H9 (cell line): ENCODE data around the gene RBFOX2. TPM values are rescaled to one million over a fixed set of nuclear protein-coding genes. Genes with fewer than 3 reads are reported as not detected.

ENCODE experiments used
- DNase-seq: peaks from one replicate; pipeline ENCODE4 v3.0.0-alpha.2; 2017
- H2AFZ ChIP-seq: one replicate; pipeline ENCODE4 v1.6.1; 2013; ENCODE audit warnings: mild to moderate bottlenecking, low read length, control low read depth, moderate library complexity
- H2AK5ac ChIP-seq: 2 replicates; pipeline ENCODE4 v1.6.1; 2013; ENCODE audit warnings: low read length, control low read depth, mixed read lengths; ENCODE audit not compliant: insufficient read length
- H2BK120ac ChIP-seq: one replicate; pipeline ENCODE4 v1.6.1; 2013; ENCODE audit warnings: low read depth, mild to moderate bottlenecking, low read length, control low read depth, inconsistent platforms; ENCODE audit not compliant: poor library complexity, severe bottlenecking
- H2BK12ac ChIP-seq: 2 replicates; pipeline ENCODE4 v1.6.1; 2013; ENCODE audit warnings: low read length, control low read depth, mixed read lengths, low read depth; ENCODE audit not compliant: insufficient read length
- H2BK15ac ChIP-seq: 2 replicates; pipeline ENCODE4 v1.6.1; 2013; ENCODE audit warnings: low read depth, low read length, control low read depth
- H2BK20ac ChIP-seq: one replicate; pipeline ENCODE4 v1.6.1; 2013; ENCODE audit warnings: low read depth, mild to moderate bottlenecking, low read length, control low read depth, inconsistent platforms; ENCODE audit not compliant: poor library complexity, severe bottlenecking
- H2BK5ac ChIP-seq: 2 replicates; pipeline ENCODE4 v1.6.1; 2013; ENCODE audit warnings: low read length, control low read depth, mixed read lengths; ENCODE audit not compliant: insufficient read length
- H3K14ac ChIP-seq: 2 replicates; pipeline ENCODE4 v1.6.1; 2013; ENCODE audit warnings: low read length, control low read depth; ENCODE audit not compliant: insufficient read depth
- H3K18ac ChIP-seq: 2 replicates; pipeline ENCODE4 v1.6.1; 2013; ENCODE audit warnings: low read depth, mild to moderate bottlenecking, mixed read lengths, low read length, control low read depth; ENCODE audit not compliant: insufficient read length
- H3K23ac ChIP-seq: 2 replicates; pipeline ENCODE4 v1.6.1; 2013; ENCODE audit warnings: low read length, control low read depth, mixed read lengths, low read depth; ENCODE audit not compliant: insufficient read length
- H3K23me2 ChIP-seq: 2 replicates; pipeline ENCODE4 v1.6.1; 2013; ENCODE audit warnings: low read depth, mild to moderate bottlenecking, mixed read lengths, low read length, control low read depth; ENCODE audit not compliant: insufficient read length, poor library complexity, severe bottlenecking
- H3K27ac ChIP-seq: 2 replicates; pipeline ENCODE4 v1.5.1; 2013; ENCODE audit warnings: low read length, control low read depth, mixed read lengths, low read depth; ENCODE audit not compliant: insufficient read length
- H3K27me3 ChIP-seq: 2 replicates; pipeline ENCODE4 v1.6.1; 2013; ENCODE audit warnings: low read length, control low read depth, inconsistent platforms; ENCODE audit not compliant: insufficient read depth
- H3K4ac ChIP-seq: 2 replicates; pipeline ENCODE4 v1.6.1; 2013; ENCODE audit warnings: low read depth, mild to moderate bottlenecking, control low read depth, inconsistent platforms, low read length, moderate library complexity
- H3K4me1 ChIP-seq: 2 replicates; pipeline ENCODE4 v1.6.1; 2013; ENCODE audit warnings: low read length, control low read depth, inconsistent platforms; ENCODE audit not compliant: insufficient read depth
- H3K4me2 ChIP-seq: 2 replicates; pipeline ENCODE4 v1.6.1; 2013; ENCODE audit warnings: low read length, control low read depth, mixed read lengths; ENCODE audit not compliant: insufficient read length, insufficient read depth
- H3K56ac ChIP-seq: 2 replicates; pipeline ENCODE4 v1.6.1; 2013; ENCODE audit warnings: low read depth, mild to moderate bottlenecking, mixed read lengths, low read length, control low read depth; ENCODE audit not compliant: insufficient read length
- H3K79me1 ChIP-seq: 2 replicates; pipeline ENCODE4 v1.6.1; 2013; ENCODE audit warnings: low read depth, mild to moderate bottlenecking, moderate library complexity, low read length, control low read depth, inconsistent platforms; ENCODE audit not compliant: insufficient read depth, poor library complexity, severe bottlenecking
- H3K79me2 ChIP-seq: 2 replicates; pipeline ENCODE4 v1.6.1; 2013; ENCODE audit warnings: low read length, control low read depth, inconsistent platforms; ENCODE audit not compliant: insufficient read depth
- H3K9ac ChIP-seq: 2 replicates; pipeline ENCODE4 v1.6.1; 2013; ENCODE audit warnings: low read length, control low read depth, mixed read lengths; ENCODE audit not compliant: insufficient read length; ENCODE audit errors: extremely low read depth
- H3K9me3 ChIP-seq: one replicate; pipeline ENCODE4 v1.6.1; 2013; ENCODE audit warnings: low read depth, low read length, inconsistent platforms; ENCODE audit not compliant: control insufficient read depth
- H3T11ph ChIP-seq: one replicate; pipeline ENCODE4 v1.6.1; 2013; ENCODE audit warnings: mild to moderate bottlenecking, low read length, control low read depth, inconsistent platforms
- H4K20me1 ChIP-seq: one replicate; pipeline ENCODE4 v1.6.1; 2013; ENCODE audit not compliant: control insufficient read depth, insufficient read length, insufficient read depth
- H4K5ac ChIP-seq: 2 replicates; pipeline ENCODE4 v1.6.1; 2013; ENCODE audit warnings: low read depth, mild to moderate bottlenecking, mixed read lengths, low read length, control low read depth; ENCODE audit not compliant: insufficient read length
- H4K8ac ChIP-seq: replicated peaks from 2 replicates; pipeline ENCODE4 v1.6.1; 2013; ENCODE audit warnings: low read length, control low read depth, mixed read lengths, low read depth; ENCODE audit not compliant: insufficient read length
- H4K91ac ChIP-seq: 2 replicates; pipeline ENCODE4 v1.6.1; 2013; ENCODE audit warnings: low read depth, mild to moderate bottlenecking, moderate library complexity, mixed read lengths, low read length, control low read depth; ENCODE audit not compliant: insufficient read length
- H3K27ac Mint-ChIP-seq, 3 experiments: 2 replicates in 2 of 3; 3 replicates in 1 of 3; pipeline ENCODE4 v1.8.0; 2020 to 2021; ENCODE audit warnings: mixed read lengths in 3 of 3, mild to moderate bottlenecking in 1 of 3, moderate library complexity in 1 of 3
- H3K27me3 Mint-ChIP-seq: 2 replicates; pipeline ENCODE4 v1.8.0; 2021; ENCODE audit warnings: low read depth, mild to moderate bottlenecking, moderate library complexity, mixed read lengths
- H3K36me3 Mint-ChIP-seq, 3 experiments: 2 replicates in 2 of 3; 3 replicates in 1 of 3; pipeline ENCODE4 v1.8.0; 2020 to 2021; ENCODE audit warnings: low read depth in 3 of 3, mixed read lengths in 3 of 3; ENCODE audit not compliant: insufficient read depth in 1 of 3
- H3K4me1 Mint-ChIP-seq, 2 experiments: 2 replicates each; pipeline ENCODE4 v1.8.0; 2020; ENCODE audit warnings: mixed read lengths in 2 of 2
- H3K4me3 Mint-ChIP-seq, 2 experiments: 2 replicates in 1 of 2; 3 replicates in 1 of 2; pipeline ENCODE4 v1.8.0; 2020 to 2021; ENCODE audit warnings: mild to moderate bottlenecking in 2 of 2, mixed read lengths in 2 of 2, moderate library complexity in 1 of 2
- H3K9me3 Mint-ChIP-seq, 2 experiments: 2 replicates in 1 of 2; 3 replicates in 1 of 2; pipeline ENCODE4 v1.8.0; 2020; ENCODE audit warnings: mild to moderate bottlenecking in 2 of 2, mixed read lengths in 2 of 2, moderate library complexity in 1 of 2
- total RNA-seq: library from RNA; stranded (reverse); gene quantifications from 2 replicates; pipeline ENCODE4 v1.2.1, GENCODE V29; 2021
- TF ChIP-seq, protein P1 (sequence below): fragments of 200-600 bp; sonication (generic); conservative IDR thresholded peaks from 3 replicates; pipeline ENCODE4 v1.8.0; 2021; ENCODE audit warnings: antibody characterized with exemption, mild to moderate bottlenecking

The RBFOX2 gene
- total RNA-seq, 1 experiment from 2014 or later, result 84.7 TPM

DNA sequence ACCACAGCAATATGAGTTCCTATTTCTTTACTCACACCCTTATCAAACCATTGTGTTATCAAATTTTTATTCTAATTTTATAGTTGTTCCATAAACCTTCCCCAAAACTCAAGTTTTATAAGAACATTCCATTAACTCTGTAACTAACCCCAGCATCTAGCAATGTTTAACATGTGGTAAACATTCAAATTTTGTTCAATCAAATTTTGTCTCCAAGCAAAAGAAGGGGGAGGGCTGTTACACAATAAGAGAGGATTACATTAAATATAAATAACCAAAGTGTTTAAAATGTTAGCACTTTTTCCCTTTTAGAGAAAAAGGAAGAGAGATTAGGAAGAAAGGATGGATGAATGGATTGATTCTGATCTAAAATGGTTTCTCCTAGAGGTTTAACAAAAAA lies 20.5 kb downstream of the RBFOX2 start:
- Histone ChIP-seq H3K9me3 (no peaks in the 10 kb centered on the region), H2BK20ac (no peak overlapping the region), H2AK5ac (no peak overlapping the region), H3K23ac (no peak overlapping the region), H3K4me1 (peaks cover 4% of the 10 kb centered on the region; the same call in 1 of the 2 replicates), H3K27ac (no peak overlapping the region), H3K18ac (no peak overlapping the region), H2BK120ac (no peak overlapping the region), H4K91ac (no peak overlapping the region), H4K8ac (no peak overlapping the region), H3T11ph (no peak overlapping the region), H3K4ac (no peak overlapping the region), H2BK5ac (no peak overlapping the region), H3K27me3 (no peaks in the 10 kb centered on the region), H3K9ac (no peak overlapping the region), H2AFZ (no peak overlapping the region), H4K20me1 (no peaks in the 10 kb centered on the region), H3K56ac (no peak overlapping the region), H2BK15ac (no peak overlapping the region), H4K5ac (no peak overlapping the region), H3K23me2 (no peaks in the 10 kb centered on the region), H3K79me2 (peaks cover 15% of the 10 kb centered on the region; the same call in 1 of the 2 replicates), H2BK12ac (no peak overlapping the region), H3K79me1 (no peaks in the 10 kb centered on the region), H3K14ac (no peak overlapping the region), H3K4me2 (no peak overlapping the region)
- TF ChIP-seq, protein P1, sequence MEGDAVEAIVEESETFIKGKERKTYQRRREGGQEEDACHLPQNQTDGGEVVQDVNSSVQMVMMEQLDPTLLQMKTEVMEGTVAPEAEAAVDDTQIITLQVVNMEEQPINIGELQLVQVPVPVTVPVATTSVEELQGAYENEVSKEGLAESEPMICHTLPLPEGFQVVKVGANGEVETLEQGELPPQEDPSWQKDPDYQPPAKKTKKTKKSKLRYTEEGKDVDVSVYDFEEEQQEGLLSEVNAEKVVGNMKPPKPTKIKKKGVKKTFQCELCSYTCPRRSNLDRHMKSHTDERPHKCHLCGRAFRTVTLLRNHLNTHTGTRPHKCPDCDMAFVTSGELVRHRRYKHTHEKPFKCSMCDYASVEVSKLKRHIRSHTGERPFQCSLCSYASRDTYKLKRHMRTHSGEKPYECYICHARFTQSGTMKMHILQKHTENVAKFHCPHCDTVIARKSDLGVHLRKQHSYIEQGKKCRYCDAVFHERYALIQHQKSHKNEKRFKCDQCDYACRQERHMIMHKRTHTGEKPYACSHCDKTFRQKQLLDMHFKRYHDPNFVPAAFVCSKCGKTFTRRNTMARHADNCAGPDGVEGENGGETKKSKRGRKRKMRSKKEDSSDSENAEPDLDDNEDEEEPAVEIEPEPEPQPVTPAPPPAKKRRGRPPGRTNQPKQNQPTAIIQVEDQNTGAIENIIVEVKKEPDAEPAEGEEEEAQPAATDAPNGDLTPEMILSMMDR, result no peak
- peaks cover 36 to 39% of the 10 kb centered on the region in 2 experiments for H3K4me1 Mint-ChIP-seq
- DNase-seq, result no peak
- H3K9me3 Mint-ChIP-seq, result no peaks in the 10 kb centered on the region
- H3K27ac Mint-ChIP-seq, result no peak overlapping the region
- H3K27me3 Mint-ChIP-seq, result no peaks in the 10 kb centered on the region
- H3K36me3 Mint-ChIP-seq, result no peaks in the 10 kb centered on the region
- H3K4me3 Mint-ChIP-seq, result no peak overlapping the region
